Epithelial cell of esophagus (primary cell): ENCODE results near the gene CTAG1B.

Experiments used
- DNase-seq: peaks from one replicate; pipeline ENCODE4 v3.0.0; 2010; ENCODE audit warnings: low read depth
- H3K4me3 ChIP-seq: 2 replicates; pipeline ENCODE4 v1.5.1; 2011; ENCODE audit warnings: mild to moderate bottlenecking, low read length, control low read depth
- CTCF ChIP-seq: IDR thresholded peaks from 2 replicates; pipeline ENCODE4 v1.5.1; 2011; ENCODE audit warnings: low read depth, mild to moderate bottlenecking, low read length, control low read depth, inconsistent platforms; ENCODE audit not compliant: insufficient read depth; ENCODE audit errors: missing control alignments

Gene CTAG1B

DNA sequence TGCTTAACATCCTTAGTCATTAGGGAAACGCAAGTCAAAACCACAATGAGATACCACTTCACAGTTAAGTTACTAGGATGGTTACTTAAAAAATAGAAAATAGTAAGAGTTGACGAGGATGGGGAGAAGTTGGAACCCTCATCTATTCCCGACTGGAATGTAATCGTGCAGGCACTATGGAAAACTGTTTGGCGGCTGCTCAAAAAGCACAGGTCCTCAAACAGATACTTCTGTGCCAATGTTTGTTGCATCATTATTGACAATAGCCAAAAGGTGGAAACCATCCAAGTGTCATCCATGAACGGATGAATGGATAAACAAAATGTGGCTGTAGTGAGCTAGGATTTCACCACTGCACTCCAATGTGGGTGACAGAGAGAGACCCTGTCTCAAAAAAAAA, 11.7 kb downstream of the CTAG1B start:
- no peak for TF ChIP-seq CTCF
- no peak for DNase-seq
- H3K4me3 ChIP-seq: no peak overlapping the region

DNA sequence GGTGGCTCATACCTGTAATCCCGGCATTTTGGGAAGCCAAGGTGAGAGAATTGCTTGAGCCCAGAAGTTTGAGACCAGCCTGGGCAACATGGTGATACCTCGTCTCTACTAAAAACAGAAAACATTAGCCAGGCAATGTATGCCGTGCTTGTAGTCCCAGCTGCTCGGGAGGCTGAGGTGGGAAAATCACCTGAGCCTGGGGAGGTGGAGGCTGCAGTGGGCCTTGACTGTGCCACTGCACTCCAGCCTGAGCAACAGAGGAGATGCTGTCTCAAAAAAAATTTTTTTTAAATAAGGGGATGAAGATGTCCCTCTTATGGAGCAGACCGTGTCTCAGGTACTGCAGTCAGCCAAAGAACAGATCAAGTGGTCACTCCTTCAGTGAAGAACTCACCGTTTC, 13.5 kb downstream of the CTAG1B start:
- H3K4me3 ChIP-seq: no peak overlapping the region
- DNase-seq: no peak
- no peak for TF ChIP-seq CTCF

GRCh38 chrX:154603438-154604430, 15.3 kb downstream of the CTAG1B start:
- no peak for TF ChIP-seq CTCF

DNA sequence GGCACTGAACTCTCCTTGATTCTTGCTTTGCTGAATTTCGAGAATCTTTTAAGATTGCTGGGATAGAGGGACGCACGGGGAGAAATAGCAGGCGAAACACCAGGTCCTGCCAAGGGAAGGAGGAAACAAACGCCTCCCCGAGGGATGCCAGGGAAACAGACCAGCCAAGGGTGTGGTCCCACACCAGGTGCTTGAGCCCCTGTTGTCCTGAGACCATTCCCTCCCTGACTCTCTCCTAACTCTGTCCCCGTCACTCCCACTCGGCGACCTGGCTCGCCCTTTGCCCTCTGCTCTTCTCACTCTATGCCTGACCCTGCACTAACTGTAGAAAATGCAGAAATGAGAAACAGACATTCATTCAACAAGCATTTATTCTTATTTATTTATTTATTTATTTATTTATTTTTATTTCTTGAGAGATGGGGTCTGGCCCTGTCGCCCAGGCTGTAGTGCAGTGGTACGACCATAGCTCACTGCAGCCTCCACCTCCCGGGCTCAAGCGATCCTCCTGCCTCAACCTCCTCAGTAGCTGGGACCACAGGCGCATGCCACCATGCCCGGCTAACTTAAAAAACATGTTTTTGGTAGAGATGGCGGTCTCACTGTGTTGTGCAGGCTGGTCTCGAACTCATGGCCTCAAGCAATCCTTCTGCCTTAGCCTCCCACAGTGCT, 16.2 kb downstream of the CTAG1B start:
- H3K4me3 ChIP-seq: no peak overlapping the region
- no peak for DNase-seq
- no peak for TF ChIP-seq CTCF

More at GRCh38 chrX:154603438-154604430, 15.3 kb downstream of the CTAG1B start:
- peak; percentile 79 for DNase-seq
- H3K4me3 ChIP-seq: no peak overlapping the region

- no peak for TF ChIP-seq CTCF
- DNase-seq: no peak
- no peak overlapping the region for H3K4me3 ChIP-seq
These were observed 16.9 kb downstream of the CTAG1B start for GRCh38 chrX:154602226-154602625.

DNA sequence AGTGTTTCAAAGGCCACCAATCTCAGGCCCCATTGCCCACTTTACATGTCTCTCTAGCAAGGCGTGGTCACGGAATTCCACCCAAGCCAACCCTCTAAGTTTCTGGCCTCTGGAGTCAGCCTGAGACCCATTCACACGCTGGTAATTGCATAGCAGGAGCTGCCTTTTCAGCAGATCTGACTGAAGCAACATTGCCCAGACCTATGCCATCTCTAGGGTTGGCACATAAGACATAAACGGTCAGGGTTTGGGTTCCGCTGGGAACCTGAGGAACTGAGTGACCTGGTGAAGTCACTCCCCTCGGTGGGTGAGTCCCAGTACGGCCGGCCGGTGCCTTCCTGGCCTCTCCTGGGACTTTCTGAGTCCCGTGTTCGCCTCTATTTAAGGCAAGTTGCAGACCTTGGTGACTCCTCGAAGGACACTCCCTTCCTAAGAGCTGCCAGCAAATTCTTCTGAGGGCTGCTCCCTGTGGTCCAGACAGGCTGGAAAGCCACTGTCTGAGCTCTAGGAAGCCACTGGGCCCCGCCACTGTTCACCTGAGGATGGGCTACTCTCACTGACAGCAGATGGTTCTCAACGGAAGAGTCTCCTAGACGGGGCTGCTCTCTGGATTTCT, 18.2 kb downstream of the CTAG1B start:
- peak; percentile 10 for DNase-seq
- H3K4me3 ChIP-seq: no peak overlapping the region
- no peak for TF ChIP-seq CTCF
